Prostate gland (tissue), 2 donors: Measurements from ENCODE around the gene GNB1.

Experiments
- CTCF ChIP-seq, 4 experiments: fragments of 200-600 bp in 2 of 4; fragments of 450-650 bp in 2 of 4; sonication (generic) in 2 of 4; IDR thresholded peaks; 1 replicate in 3 of 4; 2 replicates in 1 of 4; pipeline ENCODE4 v1.5.1; 2016 to 2019; ENCODE audit warnings: antibody characterized with exemption in 4 of 4, mild to moderate bottlenecking in 2 of 4, moderate library complexity in 2 of 4
- POLR2AphosphoS5 ChIP-seq: sonication (generic); formaldehyde crosslinking; IDR thresholded peaks from one replicate; pipeline ENCODE4 v1.6.1; 2017; ENCODE audit warnings: antibody characterized with exemption

- TF ChIP-seq CTCF (IDR thresholded peaks at IDR 0.05) (no peak), POLR2AphosphoS5 (no peak)
These were observed 110.0 kb downstream of the GNB1 start for GRCh38 chr1:1780598-1781525.
